Stimulated activated CD4-positive, alpha-beta T cell treated with anti-CD3 and anti-CD28 coated beads, Interleukin-12 subunit alpha, Interleukin-12 subunit beta, amount 100 ng/mL, for 48 hours (primary cell): ENCODE measurements around the gene CERT1.
"Not testable (repeated sequence)": the region's sequence is repeated elsewhere in the genome, so short reads cannot be mapped to it uniquely, and the experiment has no call there.

Experiments
- DNase-seq, 3 donors: peaks; one replicate each; pipeline ENCODE4 v3.0.0-alpha.2; 2020; ENCODE audit warnings: low read depth in 2 of 3, low spot score in 1 of 3

The CERT1 gene

GRCh38 chr5:75355236-75355635, 156.2 kb downstream of the CERT1 start:
- no peak for DNase-seq

GRCh38 chr5:75351139-75351926, 160.1 kb downstream of the CERT1 start:
- no peak for DNase-seq

- no peak for DNase-seq
These were observed 161.8 kb downstream of the CERT1 start for GRCh38 chr5:75349663-75350062.

GRCh38 chr5:75348241-75348640, 163.2 kb downstream of the CERT1 start:
- no peak for DNase-seq

GRCh38 chr5:75342836-75343235, 168.6 kb downstream of the CERT1 start:
- no peak for DNase-seq

GRCh38 chr5:75341934-75342333, 169.5 kb downstream of the CERT1 start:
- DNase-seq = no peak

- DNase-seq = no peak
These were observed 170.5 kb downstream of the CERT1 start for GRCh38 chr5:75340714-75341478.

- DNase-seq = no peak
These were observed 173.0 kb downstream of the CERT1 start for GRCh38 chr5:75338408-75338807.

- peak; percentile 4 to 28 (median 15) for DNase-seq
These were observed 173.9 kb downstream of the CERT1 start for GRCh38 chr5:75337366-75338021.

GRCh38 chr5:75336615-75337336, 174.7 kb downstream of the CERT1 start, which contains the start of gene HMGCR:
HMGCR (plus strand) TSS chr5:75337220; CDS start chr5:75342606, 5,386 bp downstream.
- DNase-seq = peak; percentile 93 to 98 (median 94)

GRCh38 chr5:75335952-75336614, 175.3 kb downstream of the CERT1 start:
- no peak for DNase-seq

- DNase-seq = no peak
These were observed 175.9 kb downstream of the CERT1 start for GRCh38 chr5:75335486-75335885.

- not testable (repeated sequence) for DNase-seq
These were observed 177.0 kb downstream of the CERT1 start for GRCh38 chr5:75334413-75334812.

- not testable (repeated sequence) for DNase-seq
These were observed 177.7 kb downstream of the CERT1 start for GRCh38 chr5:75333759-75334158.

GRCh38 chr5:75331095-75332090, 180.0 kb downstream of the CERT1 start:
- DNase-seq = no peak

- no peak for DNase-seq
These were observed 181.0 kb downstream of the CERT1 start for GRCh38 chr5:75330404-75330803.
